IMR-90 (cell line): Measurements from ENCODE around the gene KAT14. TPM values are rescaled to one million over a fixed set of nuclear protein-coding genes. Genes with fewer than 3 reads are reported as not detected.

ENCODE experiments used
- ATAC-seq: fragments of 200-7000 bp; cut with Tn5 transposase; 2 replicates; pipeline ENCODE4 v1.9.1; 2020; ENCODE audit warnings: low read depth, mild to moderate bottlenecking, moderate library complexity
- BruUV-seq: library from RNA; stranded (reverse); fragments of 400-500 nt; replicated peaks from 2 replicates; lab custom pipeline; 2021; lab: Mats Ljungman, UMichigan
- CTCF ChIA-PET: fragments of 300-600 bp; formaldehyde crosslinking; extraction: SDS; loops from one replicate; lab custom pipeline; 2021; ENCODE audit warnings: antibody characterized with exemption; lab: Yijun Ruan, JAX
- POLR2A ChIA-PET: fragments of 300-600 bp; sonication (Branson Sonifier 250); formaldehyde crosslinking; loops from one replicate; lab custom pipeline; 2022; ENCODE audit warnings: antibody characterized with exemption; ENCODE audit not compliant: unreplicated experiment; lab: Charles Lee
- DNase-seq: peaks from one replicate; pipeline ENCODE4 v3.0.0; 2013
- H2AFZ ChIP-seq: replicated peaks from 2 replicates; pipeline ENCODE3; 2013; ENCODE audit warnings: low read length, mild to moderate bottlenecking; ENCODE audit not compliant: poor library complexity
- H2AK5ac ChIP-seq: 2 replicates; pipeline ENCODE4 v1.6.1; 2013; ENCODE audit warnings: low read depth, low read length, inconsistent platforms
- H2AK9ac ChIP-seq: replicated peaks from 2 replicates; pipeline ENCODE3; 2013; ENCODE audit warnings: mild to moderate bottlenecking, low read depth, low read length, moderate library complexity; ENCODE audit not compliant: poor library complexity
- H2BK120ac ChIP-seq: 2 replicates; pipeline ENCODE4 v1.6.1; 2013; ENCODE audit warnings: low read depth, low read length, inconsistent platforms
- H2BK15ac ChIP-seq: 3 replicates; pipeline ENCODE4 v1.6.1; 2013; ENCODE audit warnings: low read depth, low read length, inconsistent platforms
- H2BK20ac ChIP-seq: 2 replicates; pipeline ENCODE4 v1.6.1; 2013; ENCODE audit warnings: low read depth, mild to moderate bottlenecking, inconsistent platforms, low read length, moderate library complexity
- H2BK5ac ChIP-seq: 2 replicates; pipeline ENCODE4 v1.6.1; 2013; ENCODE audit warnings: mild to moderate bottlenecking, low read depth, low read length, inconsistent platforms; ENCODE audit not compliant: poor library complexity, severe bottlenecking
- H3K14ac ChIP-seq: replicated peaks from 2 replicates; pipeline ENCODE4 v1.6.1; 2013; ENCODE audit warnings: low read depth, low read length, inconsistent platforms
- H3K18ac ChIP-seq: 2 replicates; pipeline ENCODE4 v1.6.1; 2013; ENCODE audit warnings: low read depth, low read length, control low read depth
- H3K23ac ChIP-seq: 2 replicates; pipeline ENCODE4 v1.6.1; 2013; ENCODE audit warnings: low read depth, low read length, inconsistent platforms
- H3K27ac ChIP-seq: 2 replicates; pipeline ENCODE4 v1.5.1; 2013; ENCODE audit warnings: mild to moderate bottlenecking, control low read depth, low read length; ENCODE audit not compliant: insufficient read depth
- H3K27me3 ChIP-seq: 2 replicates; pipeline ENCODE4 v1.6.1; 2013; ENCODE audit warnings: low read length; ENCODE audit not compliant: control insufficient read depth, insufficient read depth
- H3K36me3 ChIP-seq: 2 replicates; pipeline ENCODE4 v1.6.1; 2013; ENCODE audit warnings: low read length, mixed read lengths; ENCODE audit not compliant: control insufficient read depth, insufficient read depth
- H3K4ac ChIP-seq: 2 replicates; pipeline ENCODE4 v1.6.1; 2013; ENCODE audit warnings: low read depth, low read length, inconsistent platforms
- H3K4me1 ChIP-seq: 2 replicates; pipeline ENCODE4 v1.6.1; 2013; ENCODE audit warnings: low read length, mixed read lengths; ENCODE audit not compliant: control insufficient read depth, insufficient read depth
- H3K4me2 ChIP-seq: 2 replicates; pipeline ENCODE4 v1.6.1; 2013; ENCODE audit warnings: low read depth, mild to moderate bottlenecking, control low read depth, low read length, moderate library complexity
- H3K4me3 ChIP-seq: 2 replicates; pipeline ENCODE4 v1.5.1; 2013; ENCODE audit warnings: low read depth, mild to moderate bottlenecking, control low read depth, low read length, moderate library complexity; ENCODE audit not compliant: insufficient read depth
- H3K56ac ChIP-seq: 2 replicates; pipeline ENCODE4 v1.6.1; 2013; ENCODE audit warnings: low read length, inconsistent platforms; ENCODE audit not compliant: insufficient read depth; ENCODE audit errors: extremely low read depth
- H3K79me1 ChIP-seq, 2 experiments: 2 replicates each; pipeline ENCODE4 v1.6.1; 2013; ENCODE audit warnings: low read length in 2 of 2, inconsistent platforms in 1 of 2, low read depth in 1 of 2
- H3K9ac ChIP-seq: 2 replicates; pipeline ENCODE4 v1.6.1; 2013; ENCODE audit warnings: low read depth, low read length, control low read depth
- H3K9me1 ChIP-seq: 2 replicates; pipeline ENCODE4 v1.6.1; 2013; ENCODE audit warnings: low read length, inconsistent platforms; ENCODE audit not compliant: insufficient read depth
- H3K9me3 ChIP-seq: 2 replicates; pipeline ENCODE4 v1.6.1; 2013; ENCODE audit warnings: low read length; ENCODE audit not compliant: control insufficient read depth, insufficient read depth
- H4K20me1 ChIP-seq: 2 replicates; pipeline ENCODE4 v1.6.1; 2013; ENCODE audit warnings: low read length, inconsistent platforms; ENCODE audit not compliant: insufficient read depth
- H4K5ac ChIP-seq: 2 replicates; pipeline ENCODE4 v1.6.1; 2013; ENCODE audit warnings: mild to moderate bottlenecking, low read depth, low read length, control low read depth
- H4K8ac ChIP-seq, 2 experiments: 2 replicates each; pipeline ENCODE4 v1.6.1; 2013; ENCODE audit warnings: low read depth in 2 of 2, low read length in 2 of 2, control low read depth in 1 of 2, inconsistent platforms in 1 of 2
- H4K91ac ChIP-seq: 2 replicates; pipeline ENCODE4 v1.6.1; 2013; ENCODE audit warnings: low read depth, low read length, inconsistent platforms; ENCODE audit not compliant: insufficient read depth
- BHLHE40 ChIP-seq: fragments of 150-350 bp; IDR thresholded peaks from 2 replicates; pipeline ENCODE4 v1.6.1; 2016; ENCODE audit warnings: mild to moderate bottlenecking, low read depth, low read length
- CEBPB ChIP-seq: IDR thresholded peaks from 2 replicates; pipeline ENCODE4 v1.6.1; 2012; ENCODE audit warnings: low read depth, low read length, improper control_type of control experiment
- CHD1 ChIP-seq: IDR thresholded peaks from 2 replicates; pipeline ENCODE4 v1.6.1; 2012; ENCODE audit warnings: low read depth, low read length, improper control_type of control experiment
- FOS ChIP-seq: fragments of 150-350 bp; IDR thresholded peaks from 2 replicates; pipeline ENCODE4 v1.6.1; 2016; ENCODE audit warnings: low read depth, low read length
- MAFK ChIP-seq: IDR thresholded peaks from 2 replicates; pipeline ENCODE4 v1.6.1; 2012; ENCODE audit warnings: low read depth, low read length, improper control_type of control experiment
- MAZ ChIP-seq: IDR thresholded peaks from 2 replicates; pipeline ENCODE4 v1.6.1; 2012; ENCODE audit warnings: low read depth, mild to moderate bottlenecking, low read length, improper control_type of control experiment, moderate library complexity, borderline replicate concordance
- MXI1 ChIP-seq: IDR thresholded peaks from 2 replicates; pipeline ENCODE4 v1.6.1; 2012; ENCODE audit warnings: low read depth, mild to moderate bottlenecking, low read length, moderate library complexity, borderline replicate concordance
- NFE2L2 ChIP-seq: fragments of 150-350 bp; IDR thresholded peaks from 2 replicates; pipeline ENCODE4 v1.6.1; 2016; ENCODE audit warnings: low read depth, mild to moderate bottlenecking, low read length
- POLR2A ChIP-seq: IDR thresholded peaks from 2 replicates; pipeline ENCODE4 v1.6.1; 2012; ENCODE audit warnings: mild to moderate bottlenecking, low read depth, low read length
- RAD21 ChIP-seq: IDR thresholded peaks from 2 replicates; pipeline ENCODE4 v1.6.1; 2012; ENCODE audit warnings: low read length, improper control_type of control experiment
- RCOR1 ChIP-seq: IDR thresholded peaks from 2 replicates; pipeline ENCODE4 v1.6.1; 2012; ENCODE audit warnings: mild to moderate bottlenecking, low read length, improper control_type of control experiment; ENCODE audit not compliant: insufficient replicate concordance
- RFX5 ChIP-seq: IDR thresholded peaks from 2 replicates; pipeline ENCODE4 v1.8.0; 2012; ENCODE audit warnings: low read depth, mild to moderate bottlenecking, low read length, moderate library complexity
- SMC3 ChIP-seq: fragments of 150-350 bp; IDR thresholded peaks from 2 replicates; pipeline ENCODE4 v1.6.1; 2016; ENCODE audit warnings: low read depth, mild to moderate bottlenecking, antibody characterized with exemption, low read length, moderate library complexity
- WGBS, 2 experiments: methylation state at CpG; one replicate each; pipeline versions ENCODE4 v1.1.5 to v1.1.7; 2013; ENCODE audit warnings: missing lambda C conversion rate in 2 of 2; ENCODE audit not compliant: insufficient read length in 1 of 2; ENCODE audit errors: extremely low coverage in 2 of 2; 5-methylcytosine and 5-hydroxymethylcytosine counted together
- dilution Hi-C: fragments of 300-500 bp; cut with HindIII; formaldehyde crosslinking; loops from one replicate; pipeline ENCODE4 v1.14.3; 2018; ENCODE audit warnings: low sequenced_read_pairs; ENCODE audit not compliant: unreplicated experiment
- in situ Hi-C: fragments of 300-500 bp; cut with MboI; formaldehyde crosslinking; loops from 3 replicates; pipeline ENCODE4 v1.14.3; 2019; ENCODE audit warnings: low sequenced_read_pairs, inconsistent platforms, mixed read lengths
- intact Hi-C: fragments of 100-400 bp; cut with micrococcal nuclease; formaldehyde crosslinking; loops from 2 replicates; pipeline ENCODE4 v1.10.0; 2022
- polyA plus RNA-seq, 3 experiments: library from polyadenylated mRNA; depleted of rRNA; stranded (reverse); fragments of >200 nt; gene quantifications; 2 replicates each; pipeline ENCODE4 v1.2.3, GENCODE V29; 2012; ENCODE audit warnings: low replicate concordance in 1 of 3
- total RNA-seq: library from RNA; depleted of rRNA; stranded (reverse); fragments of >200 nt; gene quantifications from 2 replicates; pipeline ENCODE4 v1.2.3, GENCODE V29; 2012
- TF ChIP-seq, protein P1 (sequence below): fragments of 150-350 bp; IDR thresholded peaks from 2 replicates; pipeline ENCODE4 v1.6.1; 2017; ENCODE audit warnings: mild to moderate bottlenecking, antibody characterized with exemption, low read length, low read depth
- TF ChIP-seq, protein P2 (sequence below): fragments of 150-350 bp; IDR thresholded peaks from 2 replicates; pipeline ENCODE4 v1.6.1; 2016; ENCODE audit warnings: low read depth, mild to moderate bottlenecking, low read length, moderate library complexity, borderline replicate concordance
- TF ChIP-seq, protein P3 (sequence below): conservative IDR thresholded peaks from 2 replicates; pipeline ENCODE4 v1.5.1; 2012; ENCODE audit warnings: mild to moderate bottlenecking, low read depth, low read length, improper control_type of control experiment

Gene KAT14
- total and polyA plus RNA-seq, 2 of the 4 experiments (the other 2 are of a cell fraction) = 6.7 to 12.4 TPM

DNA sequence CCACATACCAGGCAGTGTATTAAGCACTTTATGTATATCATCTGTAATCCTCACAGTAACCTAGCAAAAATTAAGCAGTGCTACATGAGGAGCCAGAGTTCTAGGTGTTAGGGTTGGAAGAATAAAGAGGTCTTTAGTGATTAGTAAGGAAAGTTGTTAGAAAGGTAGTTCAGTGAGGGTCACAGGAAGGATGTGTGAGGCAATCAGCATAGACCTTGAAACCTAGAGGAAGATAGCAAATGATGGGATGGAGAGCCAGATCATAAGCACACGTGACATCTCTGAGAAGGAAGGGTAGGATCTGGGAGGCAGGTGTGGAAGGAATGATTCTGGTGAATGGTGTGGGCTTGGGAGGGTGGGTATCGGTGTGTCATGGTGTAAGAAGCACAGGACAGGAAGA is 2.2 kb downstream of the KAT14 start:
- dilution Hi-C loops (no loop called here), in situ Hi-C loops (loop anchor here (25.0 kb wide), 1 partner anchor 503 kb away; no protein-coding TSS in a partner anchor), intact Hi-C loops (loop anchor here (5.0 kb wide), 1 partner anchor 137 kb away; no protein-coding TSS in a partner anchor)
- H2AFZ ChIP-seq = no peak overlapping the region
- H4K91ac ChIP-seq = no peak overlapping the region
- peaks cover 2% of the 10 kb centered on the region; the same call in 1 of the 2 replicates for H3K4me1 ChIP-seq
- peaks cover 8% of the 10 kb centered on the region for H3K9me1 ChIP-seq
- H2BK5ac ChIP-seq = no peak overlapping the region
- 80% methylated on average over 1 of the region's 2 CpGs; no CpG with 5 or more reads in 1 of the 2 experiments for WGBS, 2 experiments
- no peak overlapping the region for H2BK15ac ChIP-seq
- H3K56ac ChIP-seq = no peak overlapping the region
- H2BK20ac ChIP-seq = no peak overlapping the region
- DNase-seq = no peak
- no peak overlapping the region; the same call in 1 of the 2 replicates for H3K4me2 ChIP-seq
- ChIA-PET POLR2A (no interaction called here), CTCF (no interaction called here)
- no TSS peak for BruUV-seq
- H3K23ac ChIP-seq = peak overlapping the region; percentile 12; the same call in 1 of the 2 replicates
- no peak overlapping the region for H3K9ac ChIP-seq
- H2AK9ac ChIP-seq = no peak overlapping the region
- no peak overlapping the region for H3K27ac ChIP-seq
- peaks cover 8% of the 10 kb centered on the region for H3K36me3 ChIP-seq
- no peak overlapping the region; a peak in 1 of 4 replicates for H4K8ac ChIP-seq
- H4K5ac ChIP-seq = no peak overlapping the region
- peaks cover 20 to 29% of the 10 kb centered on the region in 2 experiments for H3K79me1 ChIP-seq
- H2AK5ac ChIP-seq = no peak overlapping the region
- H3K4ac ChIP-seq = peak overlapping the region; percentile 7; the same call in 1 of the 2 replicates
- no peak for ATAC-seq
- TF ChIP-seq FOS (no peak), RFX5 (no peak), MAZ (no peak), NFE2L2 (no peak), SMC3 (no peak), MXI1 (no peak), RAD21 (no peak), BHLHE40 (no peak), CEBPB (no peak), RCOR1 (no peak), POLR2A (no peak), CHD1 (no peak), MAFK (no peak)
- TF ChIP-seq, protein P1, sequence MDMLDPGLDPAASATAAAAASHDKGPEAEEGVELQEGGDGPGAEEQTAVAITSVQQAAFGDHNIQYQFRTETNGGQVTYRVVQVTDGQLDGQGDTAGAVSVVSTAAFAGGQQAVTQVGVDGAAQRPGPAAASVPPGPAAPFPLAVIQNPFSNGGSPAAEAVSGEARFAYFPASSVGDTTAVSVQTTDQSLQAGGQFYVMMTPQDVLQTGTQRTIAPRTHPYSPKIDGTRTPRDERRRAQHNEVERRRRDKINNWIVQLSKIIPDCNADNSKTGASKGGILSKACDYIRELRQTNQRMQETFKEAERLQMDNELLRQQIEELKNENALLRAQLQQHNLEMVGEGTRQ = no peak
- TF ChIP-seq, protein P2, sequence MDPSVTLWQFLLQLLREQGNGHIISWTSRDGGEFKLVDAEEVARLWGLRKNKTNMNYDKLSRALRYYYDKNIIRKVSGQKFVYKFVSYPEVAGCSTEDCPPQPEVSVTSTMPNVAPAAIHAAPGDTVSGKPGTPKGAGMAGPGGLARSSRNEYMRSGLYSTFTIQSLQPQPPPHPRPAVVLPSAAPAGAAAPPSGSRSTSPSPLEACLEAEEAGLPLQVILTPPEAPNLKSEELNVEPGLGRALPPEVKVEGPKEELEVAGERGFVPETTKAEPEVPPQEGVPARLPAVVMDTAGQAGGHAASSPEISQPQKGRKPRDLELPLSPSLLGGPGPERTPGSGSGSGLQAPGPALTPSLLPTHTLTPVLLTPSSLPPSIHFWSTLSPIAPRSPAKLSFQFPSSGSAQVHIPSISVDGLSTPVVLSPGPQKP = no peak
- TF ChIP-seq, protein P3, sequence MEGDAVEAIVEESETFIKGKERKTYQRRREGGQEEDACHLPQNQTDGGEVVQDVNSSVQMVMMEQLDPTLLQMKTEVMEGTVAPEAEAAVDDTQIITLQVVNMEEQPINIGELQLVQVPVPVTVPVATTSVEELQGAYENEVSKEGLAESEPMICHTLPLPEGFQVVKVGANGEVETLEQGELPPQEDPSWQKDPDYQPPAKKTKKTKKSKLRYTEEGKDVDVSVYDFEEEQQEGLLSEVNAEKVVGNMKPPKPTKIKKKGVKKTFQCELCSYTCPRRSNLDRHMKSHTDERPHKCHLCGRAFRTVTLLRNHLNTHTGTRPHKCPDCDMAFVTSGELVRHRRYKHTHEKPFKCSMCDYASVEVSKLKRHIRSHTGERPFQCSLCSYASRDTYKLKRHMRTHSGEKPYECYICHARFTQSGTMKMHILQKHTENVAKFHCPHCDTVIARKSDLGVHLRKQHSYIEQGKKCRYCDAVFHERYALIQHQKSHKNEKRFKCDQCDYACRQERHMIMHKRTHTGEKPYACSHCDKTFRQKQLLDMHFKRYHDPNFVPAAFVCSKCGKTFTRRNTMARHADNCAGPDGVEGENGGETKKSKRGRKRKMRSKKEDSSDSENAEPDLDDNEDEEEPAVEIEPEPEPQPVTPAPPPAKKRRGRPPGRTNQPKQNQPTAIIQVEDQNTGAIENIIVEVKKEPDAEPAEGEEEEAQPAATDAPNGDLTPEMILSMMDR = no peak
- H3K4me3 ChIP-seq = no peak overlapping the region
- no peak overlapping the region for H3K14ac ChIP-seq
- peaks cover 3% of the 10 kb centered on the region; the same call in 1 of the 2 replicates for H4K20me1 ChIP-seq
- H2BK120ac ChIP-seq = no peak overlapping the region
- no peaks in the 10 kb centered on the region for H3K27me3 ChIP-seq
- no peak overlapping the region for H3K18ac ChIP-seq
- H3K9me3 ChIP-seq = no peaks in the 10 kb centered on the region
